RWPE1 (cell line): ENCODE measurements around the gene SDR42E2.
"Not testable (repeated sequence)": the region's sequence is repeated elsewhere in the genome, so short reads cannot be mapped to it uniquely, and the experiment has no call there.

Source experiments
- CTCF ChIA-PET: fragments of 350-600 bp; sonication (Branson Sonifier 250); formaldehyde crosslinking; extraction: SDS; loops from one replicate; lab custom pipeline; 2021; lab: Yijun Ruan, JAX
- POLR2A ChIA-PET: fragments of 400-600 bp; formaldehyde crosslinking; extraction: SDS; loops from one replicate; lab custom pipeline; 2020; ENCODE audit warnings: antibody characterized with exemption; ENCODE audit not compliant: low non-redundant PET; lab: Yijun Ruan, JAX
- DNase-seq: peaks from one replicate; pipeline ENCODE4 v3.0.0; 2012; ENCODE audit warnings: low spot score
- H3K27ac ChIP-seq: fragments of 450-650 bp; 2 replicates; pipeline ENCODE4 v1.5.1; 2017
- CTCF ChIP-seq: fragments of 450-650 bp; conservative IDR thresholded peaks from 2 replicates; pipeline ENCODE4 v1.5.1; 2017; ENCODE audit warnings: low read depth, mild to moderate bottlenecking

SDR42E2 gene

GRCh38 chr16:22123759-22124490 lies 38.4 kb upstream of the SDR42E2 start:
- CTCF ChIA-PET: interaction anchor here (0.5 to 0.9 kb wide), 3 partner anchors 11 to 176 kb away, joined by 3 to 6 read pairs (median 4); no protein-coding TSS in a partner anchor
- no peak for DNase-seq
- no peak overlapping the region for H3K27ac ChIP-seq
- TF ChIP-seq CTCF: no peak
- POLR2A ChIA-PET: no interaction called here

GRCh38 chr16:22124583-22125284 lies 37.6 kb upstream of the SDR42E2 start:
- ChIA-PET POLR2A (no interaction called here), CTCF (no interaction called here)
- TF ChIP-seq CTCF: no peak
- DNase-seq: no peak
- no peak overlapping the region for H3K27ac ChIP-seq

GRCh38 chr16:22126037-22126558 lies 36.2 kb upstream of the SDR42E2 start:
- TF ChIP-seq CTCF: no peak
- no peak overlapping the region for H3K27ac ChIP-seq
- POLR2A ChIA-PET: no interaction called here
- no peak for DNase-seq
- CTCF ChIA-PET: interaction anchor here (0.5 kb wide), 1 partner anchor 569 kb away, joined by 5 read pairs; no protein-coding TSS in a partner anchor

- POLR2A ChIA-PET, CTCF ChIA-PET, DNase-seq, H3K27ac ChIP-seq: not testable (repeated sequence)
Measured at GRCh38 chr16:22128537-22128936, 33.8 kb upstream of the SDR42E2 start.

- CTCF ChIA-PET: interaction anchor here (1.8 kb wide), 1 partner anchor 11 kb away, joined by 7 read pairs; no protein-coding TSS in a partner anchor
- DNase-seq: no peak
- POLR2A ChIA-PET: no interaction called here
- no peak for TF ChIP-seq CTCF
- H3K27ac ChIP-seq: no peak overlapping the region
Measured at GRCh38 chr16:22130528-22130927, 31.8 kb upstream of the SDR42E2 start.

GRCh38 chr16:22132801-22133200 lies 29.5 kb upstream of the SDR42E2 start:
- no peak for TF ChIP-seq CTCF
- H3K27ac ChIP-seq: no peak overlapping the region
- DNase-seq: no peak
- ChIA-PET CTCF (interaction anchor here (0.5 kb wide), 1 partner anchor 34 kb away, joined by 3 read pairs; no protein-coding TSS in a partner anchor), POLR2A (interaction anchor here (0.6 kb wide), 1 partner anchor 142 kb away, joined by 4 read pairs; no protein-coding TSS in a partner anchor)
